ENCODE results near the gene GPR78.
"Not testable (repeated sequence)": the region's sequence is repeated elsewhere in the genome, so short reads cannot be mapped to it uniquely, and the experiment has no call there.

GPR78 gene

GRCh38 chr4:8564595-8564994 is 15.6 kb upstream of the GPR78 start:
- DNase-seq (ENCODE audit: low read depth), result no peak

DNA sequence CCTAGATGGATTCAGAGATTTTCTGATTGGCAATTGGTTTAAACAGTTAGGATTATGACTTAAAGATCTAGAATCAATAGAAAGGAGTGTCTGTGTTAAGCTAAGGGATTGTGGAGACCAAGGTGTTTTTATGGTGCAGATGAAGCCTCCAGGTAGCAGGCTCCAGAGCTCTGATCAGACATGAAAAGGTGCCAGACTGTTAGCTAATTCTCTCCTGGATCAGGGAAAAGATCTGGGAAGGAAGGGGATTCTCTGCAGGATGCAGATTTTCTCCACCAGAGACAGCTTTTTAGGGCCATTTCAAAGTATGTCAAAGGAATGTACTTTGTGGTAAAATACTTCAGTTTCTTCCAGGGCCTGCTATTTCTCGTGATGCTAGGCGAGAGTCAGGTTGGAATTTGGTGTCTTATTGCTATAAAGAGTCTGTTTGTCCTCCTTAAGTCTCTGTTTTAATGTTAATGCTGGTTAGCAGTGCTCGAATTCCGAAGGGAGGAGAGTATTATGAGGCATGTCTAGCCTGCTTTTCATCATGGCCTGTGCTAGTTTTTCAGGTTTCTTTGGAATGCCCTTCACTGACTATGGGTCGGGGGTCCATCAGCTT is 12.0 kb upstream of the GPR78 start:
- DNase-seq (ENCODE audit: low read depth), result no peak

DNA sequence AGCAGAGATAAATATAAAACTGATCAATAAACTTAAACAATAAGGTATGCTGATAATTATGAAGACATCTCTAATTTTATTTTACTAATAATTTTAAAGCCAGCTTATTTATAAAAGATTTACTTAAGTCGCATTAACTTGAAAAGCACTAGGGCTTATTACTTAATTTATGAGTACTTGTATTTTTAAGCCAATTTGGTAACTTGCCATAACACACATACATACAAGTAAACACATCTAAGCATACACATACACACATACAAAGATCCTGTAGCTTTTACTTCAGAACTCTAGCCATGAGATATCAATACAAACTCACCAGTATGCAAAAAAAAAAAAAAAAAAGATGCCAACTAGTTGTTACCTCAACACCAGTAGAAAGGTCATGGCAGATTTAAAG is 10.0 kb upstream of the GPR78 start:
- DNase-seq (ENCODE audit: low read depth), result no peak

DNA sequence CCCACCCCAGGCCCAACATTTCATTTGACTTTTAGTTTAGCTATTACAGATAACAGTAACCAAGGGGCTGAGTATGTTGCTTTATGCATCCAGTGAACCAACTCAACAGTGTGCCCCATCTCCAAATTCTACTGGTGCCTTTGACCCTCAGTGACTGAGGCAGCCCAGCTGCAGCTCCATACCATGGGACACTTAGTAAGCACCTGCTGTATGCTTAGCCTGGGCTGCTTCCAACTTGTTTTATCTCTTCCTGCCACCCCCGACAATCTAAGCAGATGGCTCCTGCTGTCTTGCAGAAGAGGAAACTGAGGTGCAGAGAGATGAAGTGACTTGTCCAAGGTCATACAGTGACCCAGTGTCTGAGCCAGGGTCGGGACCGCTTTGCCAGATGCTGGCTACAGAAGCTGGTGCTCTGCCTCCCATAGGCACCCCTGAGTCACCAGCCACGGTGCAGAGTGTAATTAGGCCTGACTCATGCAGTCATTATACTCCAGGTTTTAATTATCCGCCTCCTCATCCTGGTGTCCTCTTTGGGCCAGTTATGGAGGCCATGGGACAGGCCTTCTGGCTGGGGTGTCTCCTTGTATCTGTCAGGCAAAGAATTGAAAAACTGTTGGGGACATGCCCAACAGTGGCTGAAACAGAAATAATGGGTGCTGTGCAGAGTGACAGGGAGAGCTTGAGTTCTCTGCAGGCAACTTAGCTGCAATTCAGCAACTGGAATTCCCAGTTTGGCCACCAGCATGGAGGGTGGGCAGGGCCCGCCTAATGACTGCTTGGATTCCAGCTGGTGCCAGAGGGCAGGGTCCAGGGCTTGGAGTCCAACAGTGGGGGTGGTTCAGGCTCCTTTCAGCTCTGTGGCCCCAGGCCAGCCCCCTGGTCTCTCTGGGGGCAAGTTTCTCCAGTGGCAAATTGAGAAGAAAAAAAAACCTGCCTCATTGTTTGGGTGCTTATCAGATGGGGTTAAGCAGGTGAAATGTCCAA is 8.2 kb upstream of the GPR78 start:
- no peak for DNase-seq (ENCODE audit: low read depth)

- DNase-seq (ENCODE audit: low read depth), result no peak
Observed at GRCh38 chr4:8573266-8573665, 6.9 kb upstream of the GPR78 start.

GRCh38 chr4:8574796-8575370 is 5.3 kb upstream of the GPR78 start:
- no peak for DNase-seq (ENCODE audit: low read depth)

GRCh38 chr4:8575457-8575856 is 4.7 kb upstream of the GPR78 start:
- no peak for DNase-seq (ENCODE audit: low read depth)

DNA sequence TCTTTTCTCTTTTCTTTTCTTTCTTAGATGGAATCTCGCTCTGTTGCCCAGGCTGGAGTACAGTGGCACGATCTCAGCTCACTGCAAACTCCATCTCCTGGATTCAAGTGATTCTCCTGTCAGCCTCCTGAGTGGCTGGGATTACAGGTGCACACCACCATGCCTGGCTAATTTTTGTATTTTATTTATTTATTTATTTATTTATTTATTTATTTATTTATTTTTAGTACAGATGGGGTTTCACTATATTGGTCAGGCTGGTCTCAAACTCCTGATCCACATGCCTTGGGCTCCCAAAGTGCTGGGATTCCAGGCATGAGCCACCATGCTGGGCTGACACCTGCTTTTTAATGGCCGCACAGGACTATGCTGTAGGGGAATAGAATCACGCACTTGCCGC is 3.6 kb upstream of the GPR78 start:
- not testable (repeated sequence) for DNase-seq (ENCODE audit: low read depth)

GRCh38 chr4:8577046-8577445 is 3.1 kb upstream of the GPR78 start:
- no peak for DNase-seq (ENCODE audit: low read depth)

DNA sequence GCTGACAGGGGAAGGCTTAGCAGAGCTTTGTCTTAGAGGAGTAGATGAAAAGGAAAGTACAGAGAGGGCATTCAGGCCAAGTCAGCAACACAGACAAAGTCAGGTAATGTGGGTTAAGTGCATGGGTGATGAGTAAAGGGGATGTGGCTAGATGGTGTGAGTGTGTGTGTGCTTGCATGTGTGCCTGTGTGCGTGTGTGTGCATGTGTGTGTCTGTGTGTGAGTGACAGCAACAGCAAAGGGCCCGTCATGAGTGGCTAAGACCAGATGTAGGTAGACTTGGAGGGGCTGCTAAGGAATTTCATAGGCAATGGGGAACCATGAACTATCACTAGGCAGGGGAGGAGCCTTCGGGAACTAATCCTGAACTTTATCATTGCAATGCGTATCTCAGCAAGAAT is 2.2 kb upstream of the GPR78 start:
- DNase-seq (ENCODE audit: low read depth), result no peak

DNA sequence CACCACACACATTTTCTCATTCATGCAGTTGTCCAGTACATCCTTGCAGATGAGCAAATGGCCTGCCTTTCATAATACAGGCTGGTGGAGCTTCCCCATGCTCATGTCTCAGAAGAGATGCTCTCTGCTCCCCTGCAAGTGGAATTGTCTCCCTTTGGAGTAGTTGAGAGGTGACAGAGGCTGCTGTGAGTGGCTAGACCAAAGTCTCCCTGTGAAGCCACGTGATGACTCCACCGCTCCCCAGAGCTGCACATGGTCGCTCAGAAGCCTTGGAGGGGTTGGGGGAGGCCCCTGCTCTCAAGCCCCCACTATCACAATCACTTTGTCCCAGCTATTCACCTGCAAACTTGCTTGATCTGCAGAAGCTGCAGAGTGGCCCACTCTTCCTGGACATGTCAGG is 1.5 kb upstream of the GPR78 start:
- DNase-seq (ENCODE audit: low read depth), result no peak

DNA sequence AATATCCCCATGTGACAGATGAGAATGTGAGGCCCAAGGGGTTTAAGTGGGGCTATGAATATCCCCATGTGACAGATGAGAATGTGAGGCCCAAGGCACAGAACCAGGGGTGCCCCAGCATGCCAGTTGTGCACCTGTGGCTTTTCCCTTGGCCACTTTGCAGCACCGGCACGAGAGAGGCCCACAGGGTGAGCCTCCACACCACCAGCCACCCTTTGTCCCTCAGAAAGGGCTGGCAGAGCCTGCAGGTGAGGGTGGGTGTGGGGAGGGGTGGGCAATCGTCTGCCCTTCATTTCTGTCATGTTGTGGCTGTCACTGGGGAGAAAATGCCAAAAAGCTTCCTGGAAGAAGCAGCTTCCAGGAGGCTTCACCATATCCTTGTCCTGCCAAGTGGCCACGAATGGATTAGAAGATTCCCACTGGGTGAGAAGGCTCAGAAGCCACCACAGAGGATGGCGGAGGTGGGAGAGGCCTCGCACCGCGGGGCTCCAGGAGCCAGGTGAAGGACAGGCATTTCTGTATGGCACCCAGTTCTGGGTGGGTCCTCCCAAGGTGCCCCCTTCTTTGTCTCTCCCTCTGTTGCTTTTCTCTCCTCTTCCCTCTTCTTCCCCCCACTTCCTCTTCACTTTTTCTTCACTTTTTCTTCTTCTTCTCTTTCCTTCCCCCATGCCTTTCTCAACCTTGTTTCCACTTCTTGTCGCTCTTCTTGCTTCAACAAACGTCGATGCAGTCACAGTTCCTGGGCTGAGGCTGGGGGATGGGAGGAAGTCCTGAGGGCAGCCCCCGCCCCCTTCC is 469 bp upstream of the GPR78 start:
- DNase-seq (ENCODE audit: low read depth), result no peak

- no peak for DNase-seq (ENCODE audit: low read depth)
Observed at GRCh38 chr4:8581094-8581861, 1.1 kb downstream of the GPR78 start.

- DNase-seq (ENCODE audit: low read depth), result no peak
Observed at GRCh38 chr4:8582016-8582415, 1.8 kb downstream of the GPR78 start.

GRCh38 chr4:8582436-8582835 is 2.2 kb downstream of the GPR78 start:
- no peak for DNase-seq (ENCODE audit: low read depth)

- no peak for DNase-seq (ENCODE audit: low read depth)
Observed at GRCh38 chr4:8582941-8583654, 2.9 kb downstream of the GPR78 start.

- DNase-seq (ENCODE audit: low read depth), result no peak
Observed at GRCh38 chr4:8583655-8584025, 3.4 kb downstream of the GPR78 start.

DNA sequence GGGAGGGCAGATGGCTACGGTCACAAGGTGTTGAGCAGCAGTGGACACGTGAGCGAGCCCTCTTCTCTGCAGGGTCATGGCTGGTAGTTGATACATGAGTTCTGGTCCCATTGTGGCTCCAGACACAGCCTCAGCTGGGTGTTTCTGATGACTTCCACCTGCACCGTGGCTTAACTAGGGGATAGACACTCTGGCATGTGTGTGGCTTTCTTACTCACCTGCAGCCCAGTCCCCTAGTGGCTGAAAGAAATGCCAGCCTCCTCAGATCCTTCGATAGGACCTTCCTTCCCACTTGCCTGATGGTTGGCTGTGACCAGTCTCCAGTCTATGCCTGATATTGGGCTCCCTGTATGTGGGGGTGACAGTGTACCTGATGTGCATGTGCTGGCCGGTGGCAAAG is 5.0 kb downstream of the GPR78 start:
- no peak for DNase-seq (ENCODE audit: low read depth)

DNA sequence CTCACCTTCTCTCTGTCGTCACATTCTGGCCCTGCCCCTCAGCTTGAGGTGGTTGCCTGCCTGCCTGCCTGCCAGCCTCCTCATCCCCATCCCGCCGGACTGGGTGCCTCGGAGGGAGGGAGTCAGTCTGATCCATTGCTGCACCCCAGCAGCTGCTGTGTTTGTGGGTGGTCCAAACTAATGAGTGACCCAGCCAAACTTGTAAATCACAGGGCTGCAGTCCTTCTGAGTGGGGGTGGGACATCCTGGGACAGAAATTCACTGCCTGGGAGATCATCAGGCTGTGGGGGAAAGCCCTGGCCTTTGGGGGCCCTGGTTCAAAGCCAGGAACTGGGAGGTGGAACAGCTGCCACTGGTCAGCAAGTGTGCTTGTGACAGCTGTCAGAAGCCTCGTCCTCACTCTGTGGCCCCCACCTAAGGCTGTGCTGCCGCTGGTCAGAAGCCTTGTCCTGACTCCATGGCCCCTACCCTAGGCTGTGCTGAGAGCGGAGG is 5.6 kb downstream of the GPR78 start:
- DNase-seq (ENCODE audit: low read depth), result no peak

- DNase-seq (ENCODE audit: low read depth), result no peak
Observed at GRCh38 chr4:8586246-8586645, 6.1 kb downstream of the GPR78 start.

All from stromal cell of bone marrow (primary cell).